22Rv1 (cell line): Measurements from ENCODE around the gene OR52E8.

ENCODE experiments used
- H3K27ac ChIP-seq: fragments of 450-650 bp; 2 replicates; pipeline ENCODE4 v1.5.1; 2017
- CTCF ChIP-seq: fragments of 450-650 bp; IDR thresholded peaks from 2 replicates; pipeline ENCODE4 v1.5.1; 2017; ENCODE audit warnings: mild to moderate bottlenecking
- ZFX ChIP-seq: fragments of 450-650 bp; IDR thresholded peaks from 2 replicates; pipeline ENCODE4 v1.6.1; 2017; ENCODE audit warnings: antibody characterized with exemption, borderline replicate concordance

OR52E8 gene

GRCh38 chr11:5880329-5880728 is 22.8 kb upstream of the OR52E8 start, which contains the start of gene OR52E4:
TSS of gene OR52E4 (plus strand) at chr11:5880629. CDS start at chr11:5884293, 3,664 bp downstream.
- H3K27ac ChIP-seq, result no peak within 1 kb of the TSS
- TF ChIP-seq ZFX (no peak), CTCF (no peak)

GRCh38 chr11:5878564-5878963 is 21.1 kb upstream of the OR52E8 start:
- no peak for TF ChIP-seq ZFX
- TF ChIP-seq CTCF, result no peak
- no peak overlapping the region for H3K27ac ChIP-seq

GRCh38 chr11:5865826-5866225 is 8.3 kb upstream of the OR52E8 start:
- no peak overlapping the region for H3K27ac ChIP-seq
- TF ChIP-seq ZFX, result no peak
- no peak for TF ChIP-seq CTCF

- H3K27ac ChIP-seq, result no peak overlapping the region
- TF ChIP-seq ZFX (no peak), CTCF (no peak)
Observed at GRCh38 chr11:5851002-5851401, 6.5 kb downstream of the OR52E8 start.

GRCh38 chr11:5847711-5848110 is 9.8 kb downstream of the OR52E8 start:
- H3K27ac ChIP-seq, result no peak overlapping the region
- TF ChIP-seq ZFX (no peak), CTCF (no peak)

GRCh38 chr11:5846701-5847100 is 10.8 kb downstream of the OR52E8 start:
- no peak for TF ChIP-seq CTCF
- TF ChIP-seq ZFX, result no peak
- H3K27ac ChIP-seq, result no peak overlapping the region

- TF ChIP-seq ZFX, result no peak
- no peak for TF ChIP-seq CTCF
- no peak within 1 kb of the TSS for H3K27ac ChIP-seq
Observed at GRCh38 chr11:5841797-5842196, 15.7 kb downstream of the OR52E8 start, which contains the start of gene OR52E6. TSS of gene OR52E6 (minus strand) at chr11:5841897. CDS start at chr11:5841897, 0 bp downstream.
